AG10803 (cell line): ENCODE results near the gene RUNX3.

Experiments used
- DNase-seq: peaks from one replicate; pipeline ENCODE4 v3.0.0; 2010; ENCODE audit warnings: low read depth
- H3K4me3 ChIP-seq: 2 replicates; pipeline ENCODE4 v1.5.1; 2011; ENCODE audit warnings: mild to moderate bottlenecking, low read length, control low read depth
- CTCF ChIP-seq: conservative IDR thresholded peaks from 2 replicates; pipeline ENCODE4 v1.5.1; 2011; ENCODE audit warnings: mild to moderate bottlenecking, low read length, control low read depth, inconsistent platforms

Gene RUNX3

GRCh38 chr1:24961961-24962861 is 32.1 kb upstream of the RUNX3 start:
- DNase-seq: no peak
- H3K4me3 ChIP-seq: no peak overlapping the region
- TF ChIP-seq CTCF: no peak

- no peak for TF ChIP-seq CTCF
- DNase-seq: no peak
- H3K4me3 ChIP-seq: no peak overlapping the region
Measured at GRCh38 chr1:24961334-24961733, 31.3 kb upstream of the RUNX3 start.

GRCh38 chr1:24960071-24960801 is 30.2 kb upstream of the RUNX3 start:
- no peak for TF ChIP-seq CTCF
- no peak overlapping the region for H3K4me3 ChIP-seq

GRCh38 chr1:24959623-24959975 is 29.5 kb upstream of the RUNX3 start:
- DNase-seq: no peak
- TF ChIP-seq CTCF: no peak
- no peak overlapping the region for H3K4me3 ChIP-seq

More at GRCh38 chr1:24960071-24960801, 30.2 kb upstream of the RUNX3 start:
- DNase-seq: no peak

- TF ChIP-seq CTCF: no peak
- DNase-seq: no peak
- H3K4me3 ChIP-seq: no peak overlapping the region
Measured at GRCh38 chr1:24958766-24959622, 28.9 kb upstream of the RUNX3 start.

- no peak for TF ChIP-seq CTCF
- no peak overlapping the region for H3K4me3 ChIP-seq
- DNase-seq: no peak
Measured at GRCh38 chr1:24957808-24958752, 28.0 kb upstream of the RUNX3 start.
